Colonic mucosa (tissue), 4 donors: ENCODE data around the gene CAPN10. TPM values are rescaled to one million over a fixed set of nuclear protein-coding genes. Genes with fewer than 3 reads are reported as not detected.
A peak's percentile ranks its signal among the peaks of the same experiment; 100 is the strongest.
"Not testable (repeated sequence)": the region's sequence is repeated elsewhere in the genome, so short reads cannot be mapped to it uniquely, and the experiment has no call there.

Source experiments
- DNase-seq: peaks from one replicate; pipeline ENCODE4 v3.0.0-alpha.2; 2020
- H3K27ac ChIP-seq: fragments of 200-600 bp; one replicate; pipeline ENCODE4 v1.8.0; 2021
- H3K27me3 ChIP-seq: fragments of 200-600 bp; one replicate; pipeline ENCODE4 v1.8.0; 2021
- H3K36me3 ChIP-seq: fragments of 200-600 bp; one replicate; pipeline ENCODE4 v1.8.0; 2021
- H3K4me1 ChIP-seq: fragments of 200-600 bp; one replicate; pipeline ENCODE4 v1.8.0; 2021; ENCODE audit warnings: mild to moderate bottlenecking
- H3K4me3 ChIP-seq: fragments of 200-600 bp; one replicate; pipeline ENCODE4 v1.8.0; 2021
- H3K9ac ChIP-seq, 2 donors: one replicate each; pipeline ENCODE4 v1.7.0; 2013; ENCODE audit warnings: control low read depth in 2 of 2, low read depth in 2 of 2, low read length in 2 of 2
- H3K9me3 ChIP-seq: fragments of 200-600 bp; one replicate; pipeline ENCODE4 v1.8.0; 2021
- intact Hi-C: fragments of 100-400 bp; cut with DNase I; formaldehyde crosslinking; loops from one replicate; pipeline ENCODE4 v1.14.1; 2022
- total RNA-seq, 2 donors: library from RNA; stranded (reverse); fragmentation: NEBNext Ultra II Directional in 1 of 2; extraction: Animal tissue kit (Norgen Biotek cat#: 25700) in 1 of 2; gene quantifications; one replicate each; pipeline ENCODE4 v1.2.1, GENCODE V29; 2021
- TF ChIP-seq, protein P1 (sequence below): fragments of 200-600 bp; IDR thresholded peaks from one replicate; pipeline ENCODE4 v1.8.0; 2022; ENCODE audit warnings: antibody characterized with exemption, mild to moderate bottlenecking
- donor health status: healthy.
- donor health status: DM: no; HTN: no; CAD: no.
- donor health status: DM: no; HTN: no; CAD: no.

The CAPN10 gene, protein sequence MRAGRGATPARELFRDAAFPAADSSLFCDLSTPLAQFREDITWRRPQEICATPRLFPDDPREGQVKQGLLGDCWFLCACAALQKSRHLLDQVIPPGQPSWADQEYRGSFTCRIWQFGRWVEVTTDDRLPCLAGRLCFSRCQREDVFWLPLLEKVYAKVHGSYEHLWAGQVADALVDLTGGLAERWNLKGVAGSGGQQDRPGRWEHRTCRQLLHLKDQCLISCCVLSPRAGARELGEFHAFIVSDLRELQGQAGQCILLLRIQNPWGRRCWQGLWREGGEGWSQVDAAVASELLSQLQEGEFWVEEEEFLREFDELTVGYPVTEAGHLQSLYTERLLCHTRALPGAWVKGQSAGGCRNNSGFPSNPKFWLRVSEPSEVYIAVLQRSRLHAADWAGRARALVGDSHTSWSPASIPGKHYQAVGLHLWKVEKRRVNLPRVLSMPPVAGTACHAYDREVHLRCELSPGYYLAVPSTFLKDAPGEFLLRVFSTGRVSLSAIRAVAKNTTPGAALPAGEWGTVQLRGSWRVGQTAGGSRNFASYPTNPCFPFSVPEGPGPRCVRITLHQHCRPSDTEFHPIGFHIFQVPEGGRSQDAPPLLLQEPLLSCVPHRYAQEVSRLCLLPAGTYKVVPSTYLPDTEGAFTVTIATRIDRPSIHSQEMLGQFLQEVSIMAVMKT
- 10 to 100 TPM; 29.1 to 47.8 TPM for total RNA-seq

DNA sequence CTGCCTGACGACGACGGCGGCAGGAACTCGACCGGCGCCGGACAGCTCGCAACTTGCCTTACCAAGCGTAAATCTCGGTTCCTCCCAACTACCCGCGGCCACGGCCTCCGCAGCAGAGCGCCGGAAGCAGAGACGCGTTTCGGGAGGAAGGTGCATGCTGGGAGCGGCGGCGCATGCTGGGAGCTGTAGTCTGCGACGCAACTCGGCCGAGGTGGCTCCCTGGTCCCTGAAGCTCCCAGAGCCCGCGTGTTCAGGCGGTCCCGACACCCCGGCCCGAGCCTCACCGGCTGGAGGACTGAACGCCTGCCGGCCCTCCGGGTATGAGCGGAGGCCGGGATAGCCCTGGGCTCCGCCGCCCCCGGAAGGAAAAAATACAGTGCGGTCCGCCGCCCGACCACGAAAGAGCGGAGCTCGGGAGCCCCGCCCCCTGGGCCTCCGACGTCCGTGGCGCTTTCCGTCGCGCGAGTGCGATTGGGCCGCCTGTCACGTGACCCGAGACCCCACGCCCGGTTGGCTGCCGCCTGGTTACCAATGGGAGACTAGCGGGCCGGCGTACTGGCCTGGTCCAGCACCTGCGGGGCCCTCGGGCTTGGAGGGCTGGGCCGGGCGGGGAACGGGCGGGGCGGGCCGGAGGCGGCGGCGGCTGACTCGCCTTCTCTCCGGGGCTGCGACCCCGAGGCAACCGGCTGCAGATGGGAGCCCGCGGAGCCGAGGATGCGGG lies at the start of gene CAPN10:
CAPN10 (plus strand) TSS at position 537 of the 721 bp plus-strand sequence; CDS start at position 715, 178 bp downstream.
- TF ChIP-seq, protein P1, sequence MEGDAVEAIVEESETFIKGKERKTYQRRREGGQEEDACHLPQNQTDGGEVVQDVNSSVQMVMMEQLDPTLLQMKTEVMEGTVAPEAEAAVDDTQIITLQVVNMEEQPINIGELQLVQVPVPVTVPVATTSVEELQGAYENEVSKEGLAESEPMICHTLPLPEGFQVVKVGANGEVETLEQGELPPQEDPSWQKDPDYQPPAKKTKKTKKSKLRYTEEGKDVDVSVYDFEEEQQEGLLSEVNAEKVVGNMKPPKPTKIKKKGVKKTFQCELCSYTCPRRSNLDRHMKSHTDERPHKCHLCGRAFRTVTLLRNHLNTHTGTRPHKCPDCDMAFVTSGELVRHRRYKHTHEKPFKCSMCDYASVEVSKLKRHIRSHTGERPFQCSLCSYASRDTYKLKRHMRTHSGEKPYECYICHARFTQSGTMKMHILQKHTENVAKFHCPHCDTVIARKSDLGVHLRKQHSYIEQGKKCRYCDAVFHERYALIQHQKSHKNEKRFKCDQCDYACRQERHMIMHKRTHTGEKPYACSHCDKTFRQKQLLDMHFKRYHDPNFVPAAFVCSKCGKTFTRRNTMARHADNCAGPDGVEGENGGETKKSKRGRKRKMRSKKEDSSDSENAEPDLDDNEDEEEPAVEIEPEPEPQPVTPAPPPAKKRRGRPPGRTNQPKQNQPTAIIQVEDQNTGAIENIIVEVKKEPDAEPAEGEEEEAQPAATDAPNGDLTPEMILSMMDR = no peak
- no peaks in the 10 kb centered on the region for H3K27me3 ChIP-seq
- peak within 1 kb of the TSS; percentile 87 to 89 for H3K9ac ChIP-seq
- no peaks in the 10 kb centered on the region for H3K36me3 ChIP-seq
- no peaks in the 10 kb centered on the region for H3K9me3 ChIP-seq
- peak; percentile 98 for DNase-seq
- intact Hi-C loops = no loop called here
- H3K4me3 ChIP-seq = peak within 1 kb of the TSS; percentile 99
- peaks cover 15% of the 10 kb centered on the region for H3K4me1 ChIP-seq
- H3K27ac ChIP-seq = peak within 1 kb of the TSS; percentile 96

DNA sequence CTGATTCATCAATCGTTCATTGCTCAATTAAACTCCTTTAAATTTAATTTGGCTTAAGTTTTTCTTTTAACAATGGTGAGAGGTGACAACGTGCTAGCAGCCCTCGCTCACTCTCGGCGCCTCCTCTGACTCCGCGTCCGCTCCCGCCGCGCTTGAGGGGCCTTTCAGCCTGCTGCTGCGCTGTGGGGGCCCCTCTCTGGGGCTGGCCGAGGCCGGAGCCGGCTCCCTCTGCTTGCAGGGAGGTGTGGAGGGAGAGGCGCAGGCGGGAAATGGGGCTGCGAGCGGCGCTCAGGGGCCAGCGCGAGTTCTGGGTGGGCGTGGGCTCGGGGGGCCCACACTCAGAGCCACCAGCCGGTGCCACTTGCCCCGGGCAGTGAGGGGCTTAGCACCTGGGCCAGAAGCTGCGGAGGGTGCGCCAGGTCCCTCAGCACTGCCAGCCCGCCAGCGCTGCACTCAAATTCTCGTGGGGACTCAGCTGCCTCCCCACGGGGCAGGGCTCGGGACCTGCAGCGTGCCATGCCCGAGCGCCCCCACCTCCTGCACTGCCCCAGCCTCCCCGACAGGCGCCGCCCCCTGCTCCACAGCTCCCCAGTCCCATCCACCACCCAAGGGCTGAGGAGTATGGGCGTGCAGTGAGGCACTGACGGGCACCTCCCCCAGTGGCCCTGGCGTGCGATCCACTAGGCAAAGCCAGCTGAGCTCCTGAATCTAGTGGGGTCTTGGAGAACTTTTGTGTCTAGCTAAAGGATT lies 48.3 kb upstream of the CAPN10 start:
- TF ChIP-seq, protein P1 = no peak
- Histone ChIP-seq H3K27ac (no peak overlapping the region), H3K9ac (no peak overlapping the region), H3K4me3 (no peak overlapping the region), H3K27me3 (no peaks in the 10 kb centered on the region), H3K36me3 (no peaks in the 10 kb centered on the region), H3K9me3 (no peaks in the 10 kb centered on the region), H3K4me1 (no peaks in the 10 kb centered on the region)
- intact Hi-C loops = no loop called here
- no peak for DNase-seq

DNA sequence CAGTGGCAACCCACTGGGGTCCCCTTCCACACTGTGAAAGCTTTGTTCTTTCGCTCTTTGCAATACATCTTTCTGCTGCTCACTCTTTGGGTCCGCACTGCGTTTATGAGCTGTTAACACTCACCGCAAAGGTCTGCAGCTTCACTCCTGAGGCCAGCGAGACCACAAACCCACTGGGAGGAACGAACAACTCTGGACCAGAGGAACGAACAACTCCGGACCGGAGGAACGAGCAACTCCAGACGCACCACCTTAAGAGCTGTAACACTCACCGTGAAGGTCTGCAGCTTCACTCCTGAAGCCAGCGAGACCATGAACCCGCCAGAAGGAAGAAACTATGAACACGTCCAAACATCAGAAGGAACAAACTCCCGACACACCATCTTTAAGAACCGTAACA lies 47.4 kb upstream of the CAPN10 start:
- DNase-seq, intact Hi-C loops, H3K4me3 ChIP-seq, H3K4me1 ChIP-seq, H3K36me3 ChIP-seq, H3K9me3 ChIP-seq, H3K9ac ChIP-seq, H3K27ac ChIP-seq, H3K27me3 ChIP-seq: not testable (repeated sequence)

DNA sequence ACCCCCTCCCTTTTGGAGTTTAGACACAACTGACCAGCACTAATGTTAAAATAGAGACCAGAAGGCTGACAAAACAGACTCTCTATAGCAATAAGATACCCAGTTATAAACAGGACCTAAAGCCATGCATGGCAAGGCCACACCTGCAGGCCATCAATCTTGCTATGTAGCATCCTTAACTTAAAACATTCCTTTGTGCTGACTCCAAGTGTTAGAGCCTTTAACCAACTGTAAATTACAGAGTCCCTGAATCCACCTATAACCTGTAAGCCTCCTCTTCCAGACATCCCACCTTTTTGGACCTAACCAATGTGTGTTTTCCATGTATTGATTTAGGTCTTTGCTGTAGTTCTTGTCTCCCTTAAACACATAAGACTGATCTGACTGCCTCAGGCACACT lies 46.6 kb upstream of the CAPN10 start:
- H3K27ac ChIP-seq = no peak overlapping the region
- DNase-seq = no peak
- no peaks in the 10 kb centered on the region for H3K36me3 ChIP-seq
- H3K9me3 ChIP-seq = no peaks in the 10 kb centered on the region
- H3K4me3 ChIP-seq = no peak overlapping the region
- TF ChIP-seq, protein P1 = no peak
- H3K4me1 ChIP-seq = no peaks in the 10 kb centered on the region
- H3K9ac ChIP-seq = no peak overlapping the region
- no peaks in the 10 kb centered on the region for H3K27me3 ChIP-seq
- intact Hi-C loops = no loop called here

DNA sequence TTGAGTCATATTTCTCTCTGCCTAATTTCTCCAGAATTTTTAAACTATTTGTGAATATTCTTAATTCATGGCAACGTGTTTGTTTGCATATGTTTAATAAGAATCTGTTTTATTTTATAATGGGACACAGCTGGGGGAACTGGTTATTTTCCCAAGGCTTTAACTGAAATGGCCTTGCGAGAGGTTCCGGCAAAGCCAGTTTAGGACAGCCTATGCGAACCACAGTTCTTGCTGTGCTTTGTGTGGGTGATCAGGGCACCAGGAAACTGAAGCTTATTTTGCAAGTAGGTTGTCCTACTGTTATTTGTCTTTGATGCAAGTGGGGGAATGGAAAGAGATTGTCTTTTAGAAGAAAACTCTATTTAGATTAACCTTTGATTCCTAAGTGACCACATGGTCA lies 35.2 kb upstream of the CAPN10 start:
- intact Hi-C loops = no loop called here
- H3K9me3 ChIP-seq = no peaks in the 10 kb centered on the region
- peaks cover 3% of the 10 kb centered on the region for H3K36me3 ChIP-seq
- H3K4me1 ChIP-seq = no peaks in the 10 kb centered on the region
- H3K27ac ChIP-seq = no peak overlapping the region
- no peak overlapping the region for H3K4me3 ChIP-seq
- DNase-seq = no peak
- H3K27me3 ChIP-seq = no peaks in the 10 kb centered on the region
- TF ChIP-seq, protein P1 = no peak
- no peak overlapping the region for H3K9ac ChIP-seq
